Choroid plexus epithelial cell (primary cell): ENCODE data around the gene PALD1.

Experiments
- DNase-seq: peaks from one replicate; pipeline ENCODE4 v3.0.0-alpha.2; 2010; ENCODE audit warnings: low read depth
- H3K4me3 ChIP-seq: 2 replicates; pipeline ENCODE4 v1.5.1; 2011; ENCODE audit warnings: low read depth, mild to moderate bottlenecking, control low read depth, low read length, moderate library complexity
- CTCF ChIP-seq: conservative IDR thresholded peaks from 2 replicates; pipeline ENCODE4 v1.5.1; 2011; ENCODE audit warnings: low read depth, mild to moderate bottlenecking, control low read depth, inconsistent platforms, low read length, moderate library complexity

Gene PALD1

GRCh38 chr10:70597856-70598815, 119.6 kb downstream of the PALD1 start:
- TF ChIP-seq CTCF = no peak
- H3K4me3 ChIP-seq = no peak overlapping the region
- DNase-seq = no peak

- no peak for TF ChIP-seq CTCF
- H3K4me3 ChIP-seq = no peak overlapping the region
- DNase-seq = no peak
Observed at GRCh38 chr10:70598857-70599295, 120.3 kb downstream of the PALD1 start.

GRCh38 chr10:70599319-70599718, 120.8 kb downstream of the PALD1 start:
- no peak for TF ChIP-seq CTCF
- DNase-seq = no peak
- no peak overlapping the region for H3K4me3 ChIP-seq

- DNase-seq = no peak
- no peak overlapping the region for H3K4me3 ChIP-seq
- TF ChIP-seq CTCF = no peak
Observed at GRCh38 chr10:70599791-70600190, 121.2 kb downstream of the PALD1 start.

GRCh38 chr10:70600512-70601395, 122.2 kb downstream of the PALD1 start:
- no peak overlapping the region for H3K4me3 ChIP-seq
- TF ChIP-seq CTCF = no peak
- no peak for DNase-seq

- no peak overlapping the region for H3K4me3 ChIP-seq
- no peak for TF ChIP-seq CTCF
- DNase-seq = no peak
Observed at GRCh38 chr10:70601746-70602145, 123.2 kb downstream of the PALD1 start.
